Frontal cortex (tissue), 4 donors: ENCODE measurements around the gene ANTXRL. TPM values are rescaled to one million over a fixed set of nuclear protein-coding genes. Genes with fewer than 3 reads are reported as not detected.
"Not testable (repeated sequence)": the region's sequence is repeated elsewhere in the genome, so short reads cannot be mapped to it uniquely, and the experiment has no call there.

Experiments
- DNase-seq, 2 donors: peaks; one replicate each; pipeline ENCODE4 v3.0.0; 2012; ENCODE audit warnings: low spot score in 2 of 2
- FAIRE-seq: peaks from 2 replicates; lab custom pipeline; 2012; peaks lifted over from hg19 to GRCh38; lab: Jason Lieb, UNC
- total RNA-seq: library from RNA; depleted of rRNA; stranded (reverse); fragments of >200 nt; gene quantifications from one replicate; pipeline ENCODE4 v1.2.3, GENCODE V29; 2014
- donor health status: control.
- donor health status: control.
- donor health status: control.

ANTXRL gene
- total RNA-seq, 1 donor from 2014 or later, result not detected

- DNase-seq (no peak), FAIRE-seq (no peak)
These were observed 5.2 kb downstream of the ANTXRL start for GRCh38 chr10:46291817-46292572.

GRCh38 chr10:46292573-46293023 is 5.8 kb downstream of the ANTXRL start:
- DNase-seq (no peak), FAIRE-seq (no peak)

GRCh38 chr10:46293228-46293627 is 6.4 kb downstream of the ANTXRL start:
- DNase-seq (no peak), FAIRE-seq (no peak)

GRCh38 chr10:46293832-46294640 is 7.2 kb downstream of the ANTXRL start:
- DNase-seq (no peak), FAIRE-seq (no peak)

GRCh38 chr10:46294641-46295220 is 7.9 kb downstream of the ANTXRL start:
- no peak for DNase-seq
- FAIRE-seq, result no peak

GRCh38 chr10:46295350-46296010 is 8.7 kb downstream of the ANTXRL start:
- not testable (repeated sequence) for FAIRE-seq, DNase-seq

- DNase-seq, FAIRE-seq: not testable (repeated sequence)
These were observed 9.3 kb downstream of the ANTXRL start for GRCh38 chr10:46296086-46296485.

GRCh38 chr10:46296641-46297141 is 9.9 kb downstream of the ANTXRL start:
- FAIRE-seq (no peak), DNase-seq (no peak)

- DNase-seq (no peak), FAIRE-seq (no peak)
These were observed 10.8 kb downstream of the ANTXRL start for GRCh38 chr10:46297406-46298204.

GRCh38 chr10:46298477-46299285 is 11.9 kb downstream of the ANTXRL start:
- no peak for FAIRE-seq
- no peak for DNase-seq

- FAIRE-seq (no peak), DNase-seq (no peak)
These were observed 12.4 kb downstream of the ANTXRL start for GRCh38 chr10:46299286-46299535.

- DNase-seq, result no peak
- FAIRE-seq, result no peak
These were observed 13.0 kb downstream of the ANTXRL start for GRCh38 chr10:46299536-46300369.

- DNase-seq, result not testable (repeated sequence)
These were observed 13.5 kb downstream of the ANTXRL start for GRCh38 chr10:46300370-46300711.

GRCh38 chr10:46301056-46301645 is 14.4 kb downstream of the ANTXRL start:
- no peak for FAIRE-seq
- DNase-seq, result no peak

More at GRCh38 chr10:46300370-46300711, 13.5 kb downstream of the ANTXRL start:
- not testable (repeated sequence) for FAIRE-seq

- DNase-seq, result no peak
- FAIRE-seq, result no peak
These were observed 15.1 kb downstream of the ANTXRL start for GRCh38 chr10:46301721-46302479.

- not testable (repeated sequence) for FAIRE-seq, DNase-seq
These were observed 16.1 kb downstream of the ANTXRL start for GRCh38 chr10:46302765-46303352.
